GM10248 (cell line): ENCODE data around the gene HSPB1.
"Not testable (repeated sequence)": the region's sequence is repeated elsewhere in the genome, so short reads cannot be mapped to it uniquely, and the experiment has no call there.

Source experiments
- CTCF ChIA-PET: fragments of 300-600 bp; sonication (Branson Sonifier 250); formaldehyde crosslinking; extraction: SDS; loops from one replicate; lab custom pipeline; 2021; ENCODE audit warnings: antibody characterized with exemption; lab: Yijun Ruan, JAX
- POLR2A ChIA-PET: fragments of 350-650 bp; sonication (Branson Sonifier 250); formaldehyde crosslinking; extraction: SDS; loops from one replicate; lab custom pipeline; 2020; ENCODE audit warnings: antibody characterized with exemption; lab: Yijun Ruan, JAX
- DNase-seq: peaks from one replicate; pipeline ENCODE4 v3.0.0; 2012; ENCODE audit errors: extremely low spot score
- TF ChIP-seq, protein P1 (sequence below): IDR thresholded peaks from 2 replicates; pipeline ENCODE4 v1.5.1; 2012; ENCODE audit warnings: mild to moderate bottlenecking, low read depth; ENCODE audit errors: extremely low read depth, missing control alignments, control extremely low read depth

The HSPB1 gene

GRCh38 chr7:76268376-76268775 lies 34.1 kb upstream of the HSPB1 start:
- POLR2A ChIA-PET = no interaction called here
- CTCF ChIA-PET = interaction anchor here (1.4 to 3.7 kb wide), 2 partner anchors 45 to 90 kb away, joined by 7 to 15 read pairs; no protein-coding TSS in a partner anchor
- TF ChIP-seq, protein P1, sequence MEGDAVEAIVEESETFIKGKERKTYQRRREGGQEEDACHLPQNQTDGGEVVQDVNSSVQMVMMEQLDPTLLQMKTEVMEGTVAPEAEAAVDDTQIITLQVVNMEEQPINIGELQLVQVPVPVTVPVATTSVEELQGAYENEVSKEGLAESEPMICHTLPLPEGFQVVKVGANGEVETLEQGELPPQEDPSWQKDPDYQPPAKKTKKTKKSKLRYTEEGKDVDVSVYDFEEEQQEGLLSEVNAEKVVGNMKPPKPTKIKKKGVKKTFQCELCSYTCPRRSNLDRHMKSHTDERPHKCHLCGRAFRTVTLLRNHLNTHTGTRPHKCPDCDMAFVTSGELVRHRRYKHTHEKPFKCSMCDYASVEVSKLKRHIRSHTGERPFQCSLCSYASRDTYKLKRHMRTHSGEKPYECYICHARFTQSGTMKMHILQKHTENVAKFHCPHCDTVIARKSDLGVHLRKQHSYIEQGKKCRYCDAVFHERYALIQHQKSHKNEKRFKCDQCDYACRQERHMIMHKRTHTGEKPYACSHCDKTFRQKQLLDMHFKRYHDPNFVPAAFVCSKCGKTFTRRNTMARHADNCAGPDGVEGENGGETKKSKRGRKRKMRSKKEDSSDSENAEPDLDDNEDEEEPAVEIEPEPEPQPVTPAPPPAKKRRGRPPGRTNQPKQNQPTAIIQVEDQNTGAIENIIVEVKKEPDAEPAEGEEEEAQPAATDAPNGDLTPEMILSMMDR = no peak
- DNase-seq = no peak

GRCh38 chr7:76269895-76270294 lies 32.6 kb upstream of the HSPB1 start:
- TF ChIP-seq, protein P1 = no peak
- CTCF ChIA-PET = interaction anchor here (0.9 to 3.7 kb wide), 6 partner anchors 15 to 92 kb away, joined by 3 to 15 read pairs (median 4); no protein-coding TSS in a partner anchor
- no peak for DNase-seq
- POLR2A ChIA-PET = interaction anchor here (1.3 kb wide), 1 partner anchor 32 kb away, joined by 3 read pairs; the partner anchor contains the start of gene HSPB1

- not testable (repeated sequence) for DNase-seq
- POLR2A ChIA-PET = interaction anchor here (1.3 kb wide), 1 partner anchor 31 kb away, joined by 3 read pairs; the partner anchor contains the start of gene HSPB1
- CTCF ChIA-PET = interaction anchor here (1.2 to 6.1 kb wide), 6 partner anchors 9 to 93 kb away, joined by 3 to 42 read pairs (median 6); no protein-coding TSS in a partner anchor
Observed at GRCh38 chr7:76271384-76271783, 31.1 kb upstream of the HSPB1 start.

GRCh38 chr7:76272142-76272541 lies 30.3 kb upstream of the HSPB1 start:
- ChIA-PET POLR2A (no interaction called here), CTCF (interaction anchor here (0.8 to 6.1 kb wide), 3 partner anchors 9 to 41 kb away, joined by 3 to 42 read pairs (median 6); no protein-coding TSS in a partner anchor)
- no peak for DNase-seq
- TF ChIP-seq, protein P1 = no peak

- TF ChIP-seq, protein P1 = no peak
- DNase-seq = peak; percentile 67
- ChIA-PET POLR2A (no interaction called here), CTCF (interaction anchor here (1.4 to 6.1 kb wide), 5 partner anchors 10 to 95 kb away, joined by 3 to 42 read pairs (median 6); no protein-coding TSS in a partner anchor)
Observed at GRCh38 chr7:76272851-76273497, 29.5 kb upstream of the HSPB1 start.

DNA sequence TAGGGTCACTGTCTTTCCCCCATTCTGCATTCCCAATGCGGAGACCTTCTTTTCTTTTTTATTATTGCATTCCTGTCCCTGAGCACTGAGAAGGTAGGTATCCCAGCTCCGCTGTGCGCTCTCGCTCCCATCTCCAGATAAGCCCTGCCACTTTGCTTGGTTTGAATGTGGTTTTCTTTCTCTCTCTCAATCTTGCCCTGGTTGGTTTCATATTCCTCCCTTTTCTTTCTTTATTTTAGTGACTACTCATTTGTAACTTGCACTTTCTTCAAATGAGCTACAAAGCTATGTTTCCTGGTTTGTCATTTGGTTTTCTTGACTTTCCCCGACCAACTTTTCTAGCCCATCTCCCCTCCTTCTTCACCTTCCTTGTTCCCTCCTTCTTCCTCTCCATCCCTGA lies 29.0 kb upstream of the HSPB1 start:
- TF ChIP-seq, protein P1 = no peak
- CTCF ChIA-PET = interaction anchor here (1.4 to 6.1 kb wide), 6 partner anchors 11 to 96 kb away, joined by 3 to 42 read pairs (median 7); partner anchors contain the start of gene HSPB1
- no peak for DNase-seq
- POLR2A ChIA-PET = no interaction called here

GRCh38 chr7:76278540-76278939 lies 23.9 kb upstream of the HSPB1 start:
- POLR2A ChIA-PET = no interaction called here
- DNase-seq = no peak
- TF ChIP-seq, protein P1 = no peak
- CTCF ChIA-PET = interaction anchor here (1.0 to 2.0 kb wide), 4 partner anchors 13 to 38 kb away, joined by 3 to 9 read pairs (median 4); no protein-coding TSS in a partner anchor
